C4-2B (cell line): Measurements from ENCODE around the gene RAB43.

Source experiments
- ZFX ChIP-seq: fragments of 450-650 bp; IDR thresholded peaks from 2 replicates; pipeline ENCODE4 v1.6.1; 2017
- TF ChIP-seq, protein P1 (sequence below): fragments of 450-650 bp; conservative IDR thresholded peaks from 2 replicates; pipeline ENCODE4 v1.5.1; 2017; ENCODE audit warnings: mild to moderate bottlenecking

DNA sequence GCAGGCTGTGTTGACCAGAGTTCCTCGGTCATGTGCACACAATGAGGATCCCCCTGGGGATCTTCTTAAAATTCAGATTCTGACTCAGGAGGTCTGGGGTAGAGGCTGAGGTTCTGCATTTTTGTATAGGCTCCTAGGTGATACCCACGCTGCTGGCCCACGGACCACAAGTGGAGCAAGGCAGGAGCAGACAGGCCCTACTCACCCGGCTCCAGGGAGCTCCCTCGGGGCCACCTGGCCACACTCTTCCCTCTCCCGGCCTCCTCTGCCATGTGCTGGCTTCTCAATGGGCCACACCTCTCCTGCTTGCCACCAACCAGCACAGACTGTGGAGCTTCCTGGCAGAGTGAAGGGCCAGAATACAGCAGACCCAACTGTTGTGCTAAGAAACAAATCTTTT lies 37.1 kb downstream of the RAB43 start:
- TF ChIP-seq, protein P1, sequence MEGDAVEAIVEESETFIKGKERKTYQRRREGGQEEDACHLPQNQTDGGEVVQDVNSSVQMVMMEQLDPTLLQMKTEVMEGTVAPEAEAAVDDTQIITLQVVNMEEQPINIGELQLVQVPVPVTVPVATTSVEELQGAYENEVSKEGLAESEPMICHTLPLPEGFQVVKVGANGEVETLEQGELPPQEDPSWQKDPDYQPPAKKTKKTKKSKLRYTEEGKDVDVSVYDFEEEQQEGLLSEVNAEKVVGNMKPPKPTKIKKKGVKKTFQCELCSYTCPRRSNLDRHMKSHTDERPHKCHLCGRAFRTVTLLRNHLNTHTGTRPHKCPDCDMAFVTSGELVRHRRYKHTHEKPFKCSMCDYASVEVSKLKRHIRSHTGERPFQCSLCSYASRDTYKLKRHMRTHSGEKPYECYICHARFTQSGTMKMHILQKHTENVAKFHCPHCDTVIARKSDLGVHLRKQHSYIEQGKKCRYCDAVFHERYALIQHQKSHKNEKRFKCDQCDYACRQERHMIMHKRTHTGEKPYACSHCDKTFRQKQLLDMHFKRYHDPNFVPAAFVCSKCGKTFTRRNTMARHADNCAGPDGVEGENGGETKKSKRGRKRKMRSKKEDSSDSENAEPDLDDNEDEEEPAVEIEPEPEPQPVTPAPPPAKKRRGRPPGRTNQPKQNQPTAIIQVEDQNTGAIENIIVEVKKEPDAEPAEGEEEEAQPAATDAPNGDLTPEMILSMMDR, result no peak
- no peak for TF ChIP-seq ZFX
